Ishikawa (cell line): ENCODE results near the gene P4HTM.

Experiments
- CREB1 ChIP-seq: IDR thresholded peaks from 2 replicates; pipeline ENCODE4 v1.6.1; 2012; ENCODE audit warnings: low read depth
- EGR1 ChIP-seq: IDR thresholded peaks from 2 replicates; pipeline ENCODE4 v1.6.1; 2012
- EP300 ChIP-seq: IDR thresholded peaks from 2 replicates; pipeline ENCODE4 v1.6.1; 2012; ENCODE audit warnings: borderline replicate concordance
- FOXM1 ChIP-seq: IDR thresholded peaks from 2 replicates; pipeline ENCODE4 v1.6.1; 2012; ENCODE audit warnings: low read depth, borderline replicate concordance
- MAX ChIP-seq: IDR thresholded peaks from 2 replicates; pipeline ENCODE4 v1.6.1; 2012
- NFIC ChIP-seq: IDR thresholded peaks from 2 replicates; pipeline ENCODE4 v1.6.1; 2012
- RAD21 ChIP-seq: IDR thresholded peaks from 2 replicates; pipeline ENCODE4 v1.6.1; 2012; ENCODE audit warnings: low read depth
- REST ChIP-seq: IDR thresholded peaks from 2 replicates; pipeline ENCODE4 v1.6.1; 2012; ENCODE audit warnings: low read depth, mild to moderate bottlenecking
- TAF1 ChIP-seq: IDR thresholded peaks from 2 replicates; pipeline ENCODE4 v1.6.1; 2012; ENCODE audit warnings: low read depth, mild to moderate bottlenecking
- TEAD4 ChIP-seq: IDR thresholded peaks from 2 replicates; pipeline ENCODE4 v1.6.1; 2012
- YY1 ChIP-seq: IDR thresholded peaks from 2 replicates; pipeline ENCODE4 v1.6.1; 2012; ENCODE audit warnings: low read depth
- ZBTB7A ChIP-seq: IDR thresholded peaks from 2 replicates; pipeline ENCODE4 v1.6.1; 2012; ENCODE audit warnings: low read depth

GRCh38 chr3:49005303-49005680 lies 15.3 kb downstream of the P4HTM start:
- no peak for TF ChIP-seq YY1
- no peak for TF ChIP-seq CREB1
- no peak for TF ChIP-seq TAF1
- TF ChIP-seq MAX = no peak
- TF ChIP-seq EP300 = no peak
- TF ChIP-seq ZBTB7A = 0 out of 2 replicates have a peak, but pooled peaks have one; percentile 27
- TF ChIP-seq EGR1 = no peak
- TF ChIP-seq REST = no peak
- no peak for TF ChIP-seq TEAD4
- no peak for TF ChIP-seq FOXM1
- TF ChIP-seq NFIC = no peak
- TF ChIP-seq RAD21 = no peak
